GM19043 (cell line): ENCODE measurements around the gene KRT73.

Source experiments
- ATAC-seq: cut with Tn5 transposase; IDR thresholded peaks from one replicate; pipeline ENCODE4 v1.9.1; 2021; ENCODE audit warnings: low read depth; ENCODE audit not compliant: unreplicated experiment

The KRT73 gene

DNA sequence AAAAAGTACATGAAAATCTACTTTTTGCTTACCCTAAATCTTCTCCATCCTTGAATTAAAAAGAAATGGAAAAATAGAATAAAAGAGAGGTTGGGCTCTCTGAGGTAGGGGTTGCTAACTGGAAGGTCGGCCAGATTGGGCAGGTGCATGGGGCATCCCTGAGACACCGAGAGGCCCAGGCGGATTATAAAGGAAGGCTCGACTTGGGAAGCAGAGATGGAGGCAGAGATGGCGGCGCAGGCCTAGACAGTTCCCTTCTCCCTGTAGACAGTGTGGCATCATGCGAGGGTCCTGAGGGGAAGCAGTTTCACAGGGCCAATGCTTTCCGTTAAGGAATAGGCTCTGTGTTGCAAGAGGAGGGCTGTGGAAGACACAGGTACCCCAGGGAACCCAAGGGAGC is 41.0 kb downstream of the KRT73 start:
- ATAC-seq, result no peak

DNA sequence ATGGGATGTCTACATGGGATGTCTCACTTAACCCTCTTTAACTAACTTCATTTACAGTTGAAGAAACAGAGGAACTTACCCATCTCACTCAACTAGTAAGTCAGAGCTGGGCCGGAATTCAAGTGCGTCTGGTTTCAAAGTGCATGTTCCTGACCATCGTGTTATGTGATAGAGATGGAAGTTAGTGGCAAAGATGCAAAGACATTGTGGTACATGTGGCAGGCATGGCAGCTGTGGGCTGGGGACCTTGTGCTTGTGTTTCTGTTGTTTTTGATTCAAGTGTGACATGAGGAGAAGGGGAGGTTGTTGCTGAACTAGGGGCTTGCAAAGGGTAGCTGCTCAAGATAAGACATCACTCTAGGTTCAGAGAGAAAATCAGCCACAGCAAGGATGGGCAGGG is 42.4 kb downstream of the KRT73 start:
- ATAC-seq, result no peak

DNA sequence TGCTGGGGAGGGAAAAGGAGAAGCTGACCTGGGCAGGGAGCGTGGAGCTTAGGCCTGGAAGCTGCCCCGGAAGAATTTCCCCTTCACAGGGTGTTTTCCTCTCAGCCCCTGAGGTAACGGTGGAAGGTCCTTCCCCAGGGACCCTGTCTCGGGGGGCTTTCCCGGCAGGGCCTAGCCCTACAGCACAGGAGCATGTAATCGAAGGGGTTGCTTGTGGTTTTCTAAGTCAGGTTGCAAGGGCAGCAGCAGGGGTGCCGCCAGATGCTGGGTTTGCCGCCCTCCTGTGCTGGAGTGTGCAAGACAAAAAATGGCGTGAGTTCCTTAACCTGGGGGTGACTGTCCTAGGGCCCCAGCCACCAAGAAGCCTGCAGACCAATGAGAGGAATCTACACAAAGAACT is 43.1 kb downstream of the KRT73 start:
- ATAC-seq, result no peak

DNA sequence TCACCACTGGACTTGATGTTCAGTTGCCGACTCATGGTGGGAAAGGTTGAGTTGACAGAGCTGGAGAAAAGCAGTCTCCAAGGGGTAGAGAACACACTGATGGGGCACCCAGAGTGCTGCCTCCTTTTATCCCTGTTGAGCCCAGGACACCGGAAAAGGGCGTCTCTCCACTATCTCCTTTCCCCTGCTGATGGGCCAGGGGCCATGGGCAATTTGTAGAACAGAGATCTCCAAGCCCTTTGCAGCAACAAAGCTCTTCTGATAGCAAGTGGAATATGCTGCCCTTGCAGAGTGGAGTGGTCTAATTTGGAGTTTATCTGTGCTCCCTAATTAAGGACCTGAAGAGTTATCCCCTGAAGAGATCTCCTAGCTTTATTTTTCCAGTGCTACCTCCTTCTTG is 44.6 kb downstream of the KRT73 start, which contains the start of gene KRT74:
KRT74 (minus strand) TSS at position 101 of the 400 bp plus-strand sequence; CDS start at position 35, 66 bp downstream.
- ATAC-seq, result no peak

DNA sequence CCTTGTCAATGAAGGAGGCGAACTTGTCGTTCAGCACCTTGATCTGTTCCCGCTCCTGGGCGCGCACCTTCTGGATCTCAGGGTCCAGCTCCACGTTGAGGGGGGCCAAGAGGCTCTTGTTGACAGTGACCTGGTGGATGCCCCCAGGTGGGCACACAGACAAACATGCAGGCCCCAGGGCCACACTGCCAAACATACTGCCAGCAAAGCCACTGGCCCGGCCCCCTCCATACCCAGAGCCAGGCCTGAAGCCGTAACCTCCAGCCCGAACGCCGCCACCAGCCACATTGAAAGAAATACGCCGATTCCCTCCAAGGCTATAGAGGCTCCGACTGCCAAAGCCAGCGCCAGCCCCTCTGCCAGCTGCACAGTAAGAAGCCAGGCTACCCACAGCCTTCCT is 45.1 kb downstream of the KRT73 start:
- ATAC-seq, result no peak

DNA sequence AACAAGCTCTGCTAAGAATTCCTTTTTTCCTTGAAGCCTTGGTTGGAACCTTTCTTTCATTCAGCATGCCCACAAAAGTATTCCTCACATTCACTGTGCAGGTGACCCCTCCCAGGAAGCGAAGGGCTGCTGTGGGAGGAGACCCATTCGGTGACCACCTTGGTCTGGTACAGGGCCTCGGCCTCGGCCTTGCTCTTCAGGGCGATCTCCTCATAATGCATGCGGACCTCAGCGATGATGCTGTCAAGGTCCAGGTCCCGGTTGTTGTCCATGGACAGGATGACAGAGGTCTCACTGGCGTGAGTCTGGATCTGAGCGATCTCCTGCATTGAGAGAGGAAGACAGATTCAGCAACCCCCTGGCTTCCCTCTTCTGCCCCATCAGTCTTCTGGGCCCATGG is 47.8 kb downstream of the KRT73 start:
- no peak for ATAC-seq

DNA sequence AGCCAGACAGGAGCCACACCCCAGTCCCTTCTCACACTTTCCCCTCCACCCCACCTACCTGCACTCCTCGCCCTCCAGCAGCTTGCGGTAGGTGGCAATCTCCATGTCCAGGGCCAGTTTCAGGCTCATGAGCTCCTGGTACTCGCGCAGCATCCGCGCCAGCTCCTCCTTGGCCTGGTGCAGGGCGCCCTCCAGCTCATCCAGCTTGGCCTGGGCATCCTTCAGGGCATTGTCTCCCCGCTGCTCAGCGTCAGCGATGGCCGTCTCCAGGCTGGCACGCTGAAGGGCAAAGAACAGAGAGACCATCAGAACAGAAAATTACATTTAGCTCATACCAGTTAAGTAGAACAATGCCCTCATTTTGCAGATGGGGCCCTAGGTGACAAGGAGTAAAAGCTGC is 50.2 kb downstream of the KRT73 start:
- ATAC-seq, result no peak

DNA sequence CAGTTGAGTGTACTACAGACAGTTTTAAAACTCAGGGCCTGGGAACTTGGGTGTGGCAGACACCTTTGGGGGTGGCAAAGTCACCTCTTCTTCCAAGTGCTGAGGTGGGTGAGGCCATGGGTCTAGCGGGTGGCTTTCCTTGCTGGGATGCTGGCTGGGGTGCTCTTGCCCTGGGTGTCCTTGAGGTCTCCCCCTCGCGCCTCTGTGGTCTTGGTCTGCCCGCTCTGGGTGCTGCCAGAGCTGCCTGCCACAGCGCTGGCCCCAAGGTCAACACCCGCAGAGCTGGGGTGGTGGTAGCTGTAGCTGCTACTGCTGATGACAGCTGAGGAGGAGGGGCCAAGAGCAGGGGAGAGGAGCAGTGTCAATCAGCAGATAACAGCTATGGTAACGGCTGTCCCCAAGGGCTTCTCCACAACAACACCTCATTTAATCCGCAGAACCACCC is 51.5 kb downstream of the KRT73 start:
- no peak for ATAC-seq

DNA sequence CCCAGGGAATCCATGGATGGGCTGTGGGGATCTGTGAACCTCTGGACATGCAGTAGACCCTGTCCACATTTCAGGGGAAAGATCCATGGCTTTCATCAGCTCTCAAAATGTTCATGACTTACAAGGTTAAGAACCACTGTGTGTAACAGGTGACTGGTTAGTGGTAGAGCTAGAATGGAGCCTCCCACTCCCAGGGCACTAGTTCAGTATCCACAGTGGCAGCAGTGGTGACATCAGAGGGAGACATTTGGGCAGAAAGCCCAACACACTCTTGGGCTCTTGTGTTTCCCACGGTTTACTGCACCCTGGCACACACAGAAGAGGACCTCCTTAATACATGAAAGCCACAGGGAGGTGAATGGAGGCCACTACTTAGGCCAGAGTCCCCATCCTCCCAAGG is 53.8 kb downstream of the KRT73 start:
- ATAC-seq, result no peak

DNA sequence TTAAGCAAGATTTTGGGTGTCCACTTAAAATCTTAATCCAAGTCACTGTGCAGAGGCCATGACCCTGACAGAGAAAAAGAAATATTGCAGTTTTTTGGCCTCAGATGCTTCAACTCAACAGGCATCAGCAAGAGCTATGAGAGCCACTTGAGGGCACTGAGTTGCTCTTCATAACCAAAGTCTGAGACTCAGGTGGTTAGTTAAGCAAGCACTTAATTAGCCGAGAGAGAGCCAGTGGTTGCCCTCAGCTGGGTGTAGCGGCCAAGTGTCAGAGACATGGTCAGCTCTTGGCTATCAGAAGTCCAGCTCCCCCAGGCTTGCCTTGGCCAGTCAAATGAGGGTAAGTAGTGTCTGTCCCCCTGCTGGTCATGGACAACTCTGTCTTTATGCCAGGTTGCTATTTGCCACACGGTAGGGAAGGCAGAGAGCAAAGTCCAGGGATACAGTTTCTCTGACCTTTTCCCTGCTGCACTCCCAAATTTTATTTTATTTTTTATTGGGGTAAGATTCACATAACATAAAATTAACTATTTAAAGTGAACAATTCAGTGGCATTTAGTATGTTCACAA is 56.4 kb downstream of the KRT73 start:
- no peak for ATAC-seq

DNA sequence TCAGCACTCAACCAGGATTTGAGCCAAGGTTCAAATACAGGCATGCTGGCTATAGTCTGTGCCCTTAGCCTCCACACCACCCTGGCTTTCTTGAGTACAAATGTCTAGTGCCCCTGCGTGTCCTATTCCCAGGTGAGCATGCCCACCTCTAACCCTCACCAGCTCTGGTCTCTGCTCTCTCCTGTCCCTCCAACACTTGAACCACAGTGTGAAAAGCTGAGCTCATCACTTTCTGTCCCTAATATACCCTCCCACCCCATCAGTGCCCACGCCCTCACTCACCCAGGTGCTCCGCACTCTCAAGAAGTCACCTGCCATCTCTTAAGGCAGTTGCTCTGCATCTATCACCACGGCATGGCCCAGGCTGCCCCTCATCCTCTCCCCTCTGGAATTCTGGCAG is 58.4 kb downstream of the KRT73 start:
- no peak for ATAC-seq

DNA sequence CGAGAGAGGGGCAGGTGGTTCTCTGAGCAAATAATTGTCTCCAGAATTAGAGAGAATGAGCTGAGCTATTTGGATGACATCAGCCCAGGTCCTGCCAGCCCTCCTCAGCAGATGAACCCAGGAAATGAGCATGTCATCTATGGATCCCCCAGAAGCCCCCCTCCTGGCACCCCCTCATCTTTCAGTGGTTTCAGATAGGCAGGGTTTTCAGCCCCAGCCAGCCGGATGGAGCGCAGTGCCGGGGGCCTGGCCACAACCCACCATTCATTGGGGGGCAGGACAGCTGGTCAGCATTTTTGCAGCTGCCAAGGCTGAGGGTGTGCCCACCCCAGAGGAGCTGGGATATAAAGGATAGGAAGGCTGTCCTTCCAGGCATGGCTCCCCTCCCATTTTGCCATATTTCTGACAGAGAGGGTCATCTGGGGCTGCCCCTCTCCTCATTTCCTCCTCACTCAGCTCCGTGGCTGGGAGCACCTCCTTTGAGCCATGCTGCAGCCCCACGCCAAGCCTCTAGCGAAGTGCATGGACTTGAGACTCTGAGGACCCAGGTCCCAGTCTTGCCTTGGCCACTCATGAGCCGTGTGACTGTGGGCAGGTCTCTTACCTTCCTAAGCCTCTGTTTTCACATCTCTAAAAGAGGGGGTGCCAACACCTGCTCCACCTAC is 59.4 kb downstream of the KRT73 start:
- no peak for ATAC-seq
